Gastroesophageal sphincter (tissue), 3 donors: ENCODE data around the gene FAM135A.

Experiments
- CTCF ChIP-seq, 4 experiments: fragments of 200-600 bp in 2 of 4; fragments of 450-650 bp in 2 of 4; sonication (generic) in 1 of 4; IDR thresholded peaks; one replicate each; pipeline ENCODE4 v1.5.1; 2017 to 2019; ENCODE audit warnings: antibody characterized with exemption in 4 of 4, mild to moderate bottlenecking in 2 of 4, moderate library complexity in 2 of 4
- EP300 ChIP-seq: sonication (generic); formaldehyde crosslinking; IDR thresholded peaks from one replicate; pipeline ENCODE4 v1.6.1; 2017; ENCODE audit warnings: antibody characterized with exemption, mild to moderate bottlenecking
- POLR2A ChIP-seq, 2 donors: fragments of 450-650 bp; IDR thresholded peaks; one replicate each; pipeline ENCODE4 v1.6.1; 2017; ENCODE audit warnings: antibody characterized with exemption in 2 of 2, mild to moderate bottlenecking in 2 of 2, moderate library complexity in 1 of 2

- TF ChIP-seq CTCF (IDR thresholded peaks at IDR 0.05) (no peak), POLR2A (IDR thresholded peaks at IDR 0.05) (no peak), EP300 (no peak)
Observed at GRCh38 chr6:70388814-70389213, 24.5 kb upstream of the FAM135A start.
